Endothelial cell of umbilical vein (primary cell): ENCODE measurements around the gene MT2A. TPM values are rescaled to one million over a fixed set of nuclear protein-coding genes. Genes with fewer than 3 reads are reported as not detected.

Experiments used
- BruUV-seq: library from RNA; stranded (reverse); fragments of 400-500 nt; replicated peaks from 2 replicates; lab custom pipeline; 2021; lab: Mats Ljungman, UMichigan
- CTCF ChIA-PET: fragments of 300-600, 350-600 bp; sonication (Branson Sonifier 250); formaldehyde crosslinking; loops from one replicate; lab custom pipeline; 2021; ENCODE audit warnings: antibody characterized with exemption, inconsistent platforms; lab: Charles Lee
- POLR2A ChIA-PET: fragments of 300-600, 350-600 bp; sonication (Branson Sonifier 250); formaldehyde crosslinking; loops from one replicate; lab custom pipeline; 2021; ENCODE audit warnings: antibody characterized with exemption, inconsistent platforms; lab: Charles Lee
- DNase-seq: peaks from one replicate; pipeline ENCODE4 v3.0.0-alpha.2; 2011; ENCODE audit warnings: low read depth, low spot score
- FAIRE-seq: peaks from 2 replicates; lab custom pipeline; 2011; peaks lifted over from hg19 to GRCh38; lab: Jason Lieb, UNC
- H2AFZ ChIP-seq: 2 replicates; pipeline ENCODE4 v1.6.0; 2012; ENCODE audit warnings: low read depth, low read length, control low read depth, inconsistent platforms
- H3K27ac ChIP-seq: 2 replicates; pipeline ENCODE4 v1.5.1; 2011; ENCODE audit warnings: low read depth, mild to moderate bottlenecking, control low read depth, low read length, moderate library complexity; ENCODE audit not compliant: insufficient read depth
- H3K27me3 ChIP-seq, 2 experiments: 2 replicates each; pipeline versions ENCODE4 v1.6.0 to v1.6.1; 2011; ENCODE audit warnings: low read length in 2 of 2, mixed read lengths in 1 of 2; ENCODE audit not compliant: control insufficient read depth in 2 of 2, insufficient read depth in 2 of 2
- H3K36me3 ChIP-seq, 2 experiments: 2 replicates in 1 of 2; 3 replicates in 1 of 2; pipeline ENCODE4 v1.5.1; 2011; ENCODE audit warnings: low read length in 2 of 2, mild to moderate bottlenecking in 1 of 2, moderate library complexity in 1 of 2; ENCODE audit not compliant: control insufficient read depth in 2 of 2, insufficient read depth in 2 of 2; ENCODE audit errors: extremely low read depth in 1 of 2
- H3K4me1 ChIP-seq: 3 replicates; pipeline ENCODE4 v1.5.1; 2011; ENCODE audit warnings: mild to moderate bottlenecking, low read length; ENCODE audit not compliant: control insufficient read depth, insufficient read depth; ENCODE audit errors: extremely low read depth
- H3K4me2 ChIP-seq: 2 replicates; pipeline ENCODE4 v1.6.1; 2011; ENCODE audit warnings: low read length, control low read depth, mixed read lengths; ENCODE audit not compliant: insufficient read depth
- H3K4me3 ChIP-seq, 3 experiments: fragments of 200-600 bp in 1 of 3; sonication (generic), shearing (Covaris generic) in 1 of 3; replicated peaks in 1 of 3; 2 replicates each; pipeline ENCODE4 v1.5.1; 2011 to 2016; ENCODE audit warnings: control low read depth in 3 of 3, low read length in 3 of 3, mild to moderate bottlenecking in 2 of 3, inconsistent platforms in 1 of 3, low read depth in 1 of 3, moderate library complexity in 1 of 3; ENCODE audit not compliant: insufficient read depth in 1 of 3
- H3K79me2 ChIP-seq: 2 replicates; pipeline ENCODE4 v1.6.0; 2012; ENCODE audit warnings: low read length, inconsistent platforms; ENCODE audit not compliant: control insufficient read depth, insufficient read depth
- H3K9ac ChIP-seq: replicated peaks from 2 replicates; pipeline ENCODE3; 2011; ENCODE audit warnings: low read length, control low read depth; ENCODE audit not compliant: insufficient read depth; ENCODE audit errors: extremely low read depth
- H3K9me1 ChIP-seq: replicated peaks from 3 replicates; pipeline ENCODE4 v1.6.0; 2011; ENCODE audit warnings: mild to moderate bottlenecking, low read length; ENCODE audit not compliant: control insufficient read depth, insufficient read depth; ENCODE audit errors: extremely low read depth
- H3K9me3 ChIP-seq: replicated peaks from 2 replicates; pipeline ENCODE4 v1.5.1; 2012; ENCODE audit warnings: low read length, inconsistent platforms; ENCODE audit not compliant: control insufficient read depth, insufficient read depth
- H4K20me1 ChIP-seq: replicated peaks from 2 replicates; pipeline ENCODE3; 2011; ENCODE audit warnings: mild to moderate bottlenecking, low read length; ENCODE audit not compliant: control insufficient read depth, insufficient read depth; ENCODE audit errors: extremely low read depth
- FOS ChIP-seq: IDR thresholded peaks from 2 replicates; pipeline ENCODE4 v1.6.1; 2011; ENCODE audit warnings: mild to moderate bottlenecking, low read length, moderate library complexity, borderline replicate concordance; ENCODE audit not compliant: insufficient read depth
- GATA2 ChIP-seq: IDR thresholded peaks from 2 replicates; pipeline ENCODE4 v1.7.0; 2011; ENCODE audit warnings: low read depth, mild to moderate bottlenecking, moderate library complexity, mixed read lengths, low read length; ENCODE audit not compliant: insufficient read length, insufficient read depth
- JUN ChIP-seq: IDR thresholded peaks from 2 replicates; pipeline ENCODE4 v1.6.1; 2011; ENCODE audit warnings: borderline replicate concordance, low read depth; ENCODE audit not compliant: insufficient read length, insufficient read depth
- MYC ChIP-seq: IDR thresholded peaks from one replicate; pipeline ENCODE4 v1.6.1; 2011; ENCODE audit warnings: mild to moderate bottlenecking, low read depth, low read length
- POLR2A ChIP-seq: IDR thresholded peaks from 2 replicates; pipeline ENCODE4 v1.6.1; 2012; ENCODE audit warnings: low read depth, mild to moderate bottlenecking, control low read depth, low read length
- dilution Hi-C: fragments of 300-500 bp; cut with MboI; formaldehyde crosslinking; loops from one replicate; pipeline ENCODE4 v1.15.0; 2019; ENCODE audit warnings: low sequenced_read_pairs; ENCODE audit not compliant: extremely low pct_ligation_motif_present
- intact Hi-C: fragments of 100-400 bp; cut with micrococcal nuclease; formaldehyde crosslinking; loops from one replicate; pipeline ENCODE4 v1.10.0; 2022
- polyA plus RNA-seq, 4 experiments: library from polyadenylated mRNA; depleted of rRNA in 3 of 4; stranded (reverse) in 3 of 4; unstranded in 1 of 4; fragments of >200 nt; gene quantifications; 2 replicates each; pipeline versions ENCODE4 v1.2.1 to v1.2.3, GENCODE V29; 2011 to 2012; ENCODE audit warnings: missing spikeins in 1 of 4
- total RNA-seq: library from RNA; stranded (reverse); gene quantifications from 2 replicates; pipeline ENCODE4 v1.2.3, GENCODE V29; 2021
- TF ChIP-seq, protein P1 (sequence below), 2 donors: IDR thresholded peaks; 1 replicate in 1 of 2; 2 replicates in 1 of 2; pipeline ENCODE4 v1.5.1; 2011; ENCODE audit warnings: low read length in 2 of 2, mild to moderate bottlenecking in 2 of 2, moderate library complexity in 2 of 2, control low read depth in 1 of 2, inconsistent platforms in 1 of 2, low read depth in 1 of 2; ENCODE audit not compliant: insufficient read depth in 1 of 2; ENCODE audit errors: extremely low read depth in 1 of 2
- TF ChIP-seq, protein P2 (sequence below): IDR thresholded peaks from 2 replicates; pipeline ENCODE4 v1.6.1; 2011; ENCODE audit not compliant: insufficient read depth, insufficient read length

The MT2A gene
- total and polyA plus RNA-seq, 2 donors (not counting 3 experiments of a cell fraction or from before 2014, with no cell fraction given), result 276 to 1,337 TPM

- Histone ChIP-seq H3K4me2 (peak within 1 kb of the TSS; percentile 81), H3K27ac (no peak within 1 kb of the TSS), H3K27me3 (peaks cover 33 to 37% of the 10 kb centered on the region in 2 experiments), H3K9me1 (no peaks in the 10 kb centered on the region), H3K9ac (no peak within 1 kb of the TSS), H3K4me3 (peak within 1 kb of the TSS; percentile 26 to 65 (median 36)), H2AFZ (peak within 1 kb of the TSS; percentile 90), H3K4me1 (peaks cover 10% of the 10 kb centered on the region), H4K20me1 (no peaks in the 10 kb centered on the region), H3K79me2 (no peaks in the 10 kb centered on the region), H3K36me3 (no peaks in the 10 kb centered on the region), H3K9me3 (no peaks in the 10 kb centered on the region)
- dilution Hi-C loops (no loop called here), intact Hi-C loops (loop anchor here (2.0 kb wide), 1 partner anchor 23 kb away; no protein-coding TSS in a partner anchor)
- TF ChIP-seq, protein P1, sequence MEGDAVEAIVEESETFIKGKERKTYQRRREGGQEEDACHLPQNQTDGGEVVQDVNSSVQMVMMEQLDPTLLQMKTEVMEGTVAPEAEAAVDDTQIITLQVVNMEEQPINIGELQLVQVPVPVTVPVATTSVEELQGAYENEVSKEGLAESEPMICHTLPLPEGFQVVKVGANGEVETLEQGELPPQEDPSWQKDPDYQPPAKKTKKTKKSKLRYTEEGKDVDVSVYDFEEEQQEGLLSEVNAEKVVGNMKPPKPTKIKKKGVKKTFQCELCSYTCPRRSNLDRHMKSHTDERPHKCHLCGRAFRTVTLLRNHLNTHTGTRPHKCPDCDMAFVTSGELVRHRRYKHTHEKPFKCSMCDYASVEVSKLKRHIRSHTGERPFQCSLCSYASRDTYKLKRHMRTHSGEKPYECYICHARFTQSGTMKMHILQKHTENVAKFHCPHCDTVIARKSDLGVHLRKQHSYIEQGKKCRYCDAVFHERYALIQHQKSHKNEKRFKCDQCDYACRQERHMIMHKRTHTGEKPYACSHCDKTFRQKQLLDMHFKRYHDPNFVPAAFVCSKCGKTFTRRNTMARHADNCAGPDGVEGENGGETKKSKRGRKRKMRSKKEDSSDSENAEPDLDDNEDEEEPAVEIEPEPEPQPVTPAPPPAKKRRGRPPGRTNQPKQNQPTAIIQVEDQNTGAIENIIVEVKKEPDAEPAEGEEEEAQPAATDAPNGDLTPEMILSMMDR (IDR thresholded peaks at IDR 0.05; ENCODE audit: extremely low read depth in 1 of 2, insufficient read depth in 1 of 2, low read depth in 1 of 2, low read length in 2 of 2), result no peak
- TF ChIP-seq POLR2A, result no peak
- TF ChIP-seq, protein P2, sequence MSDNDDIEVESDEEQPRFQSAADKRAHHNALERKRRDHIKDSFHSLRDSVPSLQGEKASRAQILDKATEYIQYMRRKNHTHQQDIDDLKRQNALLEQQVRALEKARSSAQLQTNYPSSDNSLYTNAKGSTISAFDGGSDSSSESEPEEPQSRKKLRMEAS, result no peak
- no peak for TF ChIP-seq GATA2
- no peak for TF ChIP-seq MYC
- TF ChIP-seq FOS, result no peak
- no peak for TF ChIP-seq JUN
- DNase-seq, result peak; percentile 35
- CTCF ChIA-PET, result interaction anchor here (1.3 to 1.5 kb wide), 2 partner anchors 12 to 144 kb away, joined by 3 to 6 read pairs; no protein-coding TSS in a partner anchor
- BruUV-seq, result no TSS peak
- POLR2A ChIA-PET, result no interaction called here
- peak; percentile 88 for FAIRE-seq
Measured at GRCh38 chr16:56657555-56658326, 49.4 kb downstream of the MT2A start, which contains the start of gene MT1F. MT1F (plus strand) TSS chr16:56657959; CDS start chr16:56658059, 100 bp downstream.
